GM13976 (cell line): Measurements from ENCODE around the gene SMARCAL1.

Source experiments
- DNase-seq: peaks from one replicate; pipeline ENCODE4 v3.0.0; 2012; ENCODE audit warnings: low spot score
- CTCF ChIP-seq: IDR thresholded peaks from 2 replicates; pipeline ENCODE4 v1.5.1; 2012; ENCODE audit warnings: borderline replicate concordance, mild to moderate bottlenecking; ENCODE audit not compliant: insufficient read depth; ENCODE audit errors: extremely low read depth, missing control alignments, control extremely low read depth
- in situ Hi-C: fragments of 300-500 bp; cut with MboI; formaldehyde crosslinking; loops from one replicate; pipeline ENCODE4 v1.12.0; 2022; ENCODE audit warnings: low sequenced_read_pairs, mixed read lengths, inconsistent platforms; ENCODE audit not compliant: unreplicated experiment

SMARCAL1 gene

GRCh38 chr2:216436383-216436782, 24.1 kb downstream of the SMARCAL1 start:
- no peak for DNase-seq
- no peak for TF ChIP-seq CTCF
- in situ Hi-C loops = no loop called here

- in situ Hi-C loops = no loop called here
- no peak for DNase-seq
- TF ChIP-seq CTCF = no peak
These were observed 29.2 kb downstream of the SMARCAL1 start for GRCh38 chr2:216441308-216442010.

GRCh38 chr2:216445501-216445900, 33.2 kb downstream of the SMARCAL1 start:
- DNase-seq = no peak
- in situ Hi-C loops = no loop called here

GRCh38 chr2:216446343-216446742, 34.1 kb downstream of the SMARCAL1 start:
- in situ Hi-C loops = no loop called here
- TF ChIP-seq CTCF = no peak
- no peak for DNase-seq

More at GRCh38 chr2:216445501-216445900, 33.2 kb downstream of the SMARCAL1 start:
- TF ChIP-seq CTCF = no peak

- no peak for DNase-seq
- in situ Hi-C loops = no loop called here
These were observed 35.0 kb downstream of the SMARCAL1 start for GRCh38 chr2:216447293-216447692.

GRCh38 chr2:216448829-216449228, 36.5 kb downstream of the SMARCAL1 start:
- in situ Hi-C loops = no loop called here
- no peak for TF ChIP-seq CTCF
- DNase-seq = no peak

More at GRCh38 chr2:216447293-216447692, 35.0 kb downstream of the SMARCAL1 start:
- no peak for TF ChIP-seq CTCF
